D721Med (cell line): ENCODE data around the gene FADS1.

ENCODE experiments used
- DNase-seq: peaks from one replicate; pipeline ENCODE4 v3.0.0; 2011; ENCODE audit warnings: low spot score; ENCODE audit not compliant: insufficient read length
- FAIRE-seq: peaks from 2 replicates; lab custom pipeline; 2011; peaks lifted over from hg19 to GRCh38; lab: Jason Lieb, UNC
- CTCF ChIP-seq: IDR thresholded peaks from 2 replicates; pipeline ENCODE4 v1.5.1; 2012; ENCODE audit warnings: mild to moderate bottlenecking, control low read depth; ENCODE audit not compliant: insufficient read depth; ENCODE audit errors: missing control alignments

FADS1 gene

GRCh38 chr11:61771195-61771894 lies 45.5 kb downstream of the FADS1 start:
- FAIRE-seq (no peak), DNase-seq (no peak)
- no peak for TF ChIP-seq CTCF

GRCh38 chr11:61769946-61770683 lies 46.7 kb downstream of the FADS1 start:
- TF ChIP-seq CTCF: no peak
- DNase-seq: no peak
- FAIRE-seq: no peak

DNA sequence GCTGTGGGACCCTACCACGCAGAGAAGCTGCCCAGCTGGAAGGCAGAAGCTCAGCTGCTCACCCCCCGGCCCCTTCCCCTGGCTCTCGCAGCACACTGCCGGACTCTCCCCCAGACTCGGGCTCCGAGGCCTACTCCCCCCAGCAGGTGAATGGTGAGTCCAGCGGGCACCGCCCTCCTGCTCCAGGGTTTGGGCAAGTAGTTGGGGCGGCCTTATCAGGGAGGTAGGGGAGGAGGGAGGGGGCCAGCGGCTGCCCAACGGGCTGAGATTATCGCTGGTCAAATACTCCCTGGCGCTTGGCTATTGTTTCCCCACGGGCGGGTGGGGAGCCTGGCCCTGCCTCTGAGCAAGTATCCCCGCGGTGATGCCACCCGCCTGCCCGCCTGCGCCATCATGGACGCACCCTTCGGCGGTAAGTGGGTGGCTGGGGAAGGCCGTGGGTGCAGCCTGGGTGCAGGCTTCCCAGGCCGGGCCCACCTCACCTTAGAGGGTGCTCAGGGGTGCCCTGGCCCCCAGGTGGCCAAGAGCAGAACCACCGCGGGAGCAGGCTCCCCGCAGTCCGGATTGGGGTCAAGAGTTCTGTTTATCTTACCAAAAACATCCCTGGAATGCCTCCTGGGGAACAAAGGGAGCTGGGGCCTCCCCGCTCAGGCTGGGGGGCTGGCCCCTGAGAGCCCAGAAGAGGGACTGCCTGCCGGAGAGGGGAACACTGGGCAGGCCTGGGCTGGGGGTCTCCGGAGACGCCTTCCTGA lies 47.5 kb downstream of the FADS1 start:
- FAIRE-seq (no peak), DNase-seq (no peak)
- no peak for TF ChIP-seq CTCF

GRCh38 chr11:61768376-61769076 lies 48.3 kb downstream of the FADS1 start:
- DNase-seq: no peak
- no peak for FAIRE-seq
- no peak for TF ChIP-seq CTCF

- FAIRE-seq: no peak
- DNase-seq: no peak
Measured at GRCh38 chr11:61766353-61766841, 50.4 kb downstream of the FADS1 start.

More at GRCh38 chr11:61766353-61766841, 50.4 kb downstream of the FADS1 start:
- no peak for TF ChIP-seq CTCF
